Skeletal muscle tissue (tissue), 4 donors: Measurements from ENCODE around the gene SH3BGRL. TPM values are rescaled to one million over a fixed set of nuclear protein-coding genes. Genes with fewer than 3 reads are reported as not detected.

Experiments
- H3K27ac ChIP-seq: one replicate; pipeline ENCODE4 v1.7.0; 2013; ENCODE audit warnings: mild to moderate bottlenecking, low read depth, low read length, inconsistent platforms
- H3K27me3 ChIP-seq, 3 donors: one replicate each; pipeline ENCODE4 v1.7.0; 2013; ENCODE audit warnings: low read length in 3 of 3; ENCODE audit not compliant: control insufficient read depth in 3 of 3, insufficient read depth in 3 of 3
- H3K36me3 ChIP-seq, 3 donors: one replicate each; pipeline ENCODE4 v1.7.0; 2013; ENCODE audit warnings: low read length in 3 of 3; ENCODE audit not compliant: control insufficient read depth in 3 of 3, insufficient read depth in 3 of 3
- H3K4me1 ChIP-seq, 3 donors: one replicate each; pipeline ENCODE4 v1.7.0; 2013; ENCODE audit warnings: low read length in 3 of 3, mild to moderate bottlenecking in 3 of 3; ENCODE audit not compliant: control insufficient read depth in 3 of 3, insufficient read depth in 3 of 3
- H3K4me3 ChIP-seq, 3 donors: one replicate each; pipeline ENCODE4 v1.7.0; 2013; ENCODE audit warnings: low read length in 3 of 3
- H3K9ac ChIP-seq, 3 donors: one replicate each; pipeline ENCODE4 v1.7.0; 2013; ENCODE audit warnings: low read length in 3 of 3, mild to moderate bottlenecking in 3 of 3, moderate library complexity in 2 of 3, low read depth in 1 of 3
- H3K9me3 ChIP-seq, 3 donors: one replicate each; pipeline ENCODE4 v1.7.0; 2013; ENCODE audit warnings: low read length in 3 of 3; ENCODE audit not compliant: control insufficient read depth in 3 of 3
- total RNA-seq: library from RNA; depleted of rRNA; stranded (reverse); fragments of >200 nt; gene quantifications from one replicate; pipeline ENCODE4 v1.2.3, GENCODE V29; 2014
- donor health status: Osteomylitis.

The SH3BGRL gene
- 37.6 TPM for total RNA-seq

- Histone ChIP-seq H3K27ac (peak within 1 kb of the TSS; percentile 67), H3K9me3 (no peaks in the 10 kb centered on the region), H3K9ac (peak within 1 kb of the TSS; percentile 28 to 81 (median 75)), H3K27me3 (no peaks in the 10 kb centered on the region), H3K4me1 (peaks cover 0 to 2% (median 0%) of the 10 kb centered on the region in 3 donors), H3K36me3 (no peaks in the 10 kb centered on the region), H3K4me3 (peak within 1 kb of the TSS; percentile 65 to 85 (median 76))
These were observed at the start of gene SH3BGRL, which contains the start of gene HMGN5 for GRCh38 chrX:81201671-81202455. TSS of gene SH3BGRL (plus strand) at chrX:81202102. CDS start at chrX:81202201, 99 bp downstream. TSS of gene HMGN5 (minus strand) at chrX:81201913. CDS start at chrX:81121549, 80,364 bp downstream.

- no peak overlapping the region for H3K4me3 ChIP-seq
- H3K36me3 ChIP-seq, result no peaks in the 10 kb centered on the region
- no peaks in the 10 kb centered on the region for H3K9me3 ChIP-seq
- H3K4me1 ChIP-seq, result no peaks in the 10 kb centered on the region
- no peak overlapping the region for H3K9ac ChIP-seq
- H3K27ac ChIP-seq, result no peak overlapping the region
- no peaks in the 10 kb centered on the region for H3K27me3 ChIP-seq
These were observed 33.5 kb upstream of the SH3BGRL start for GRCh38 chrX:81168391-81168790.

GRCh38 chrX:81174286-81174685, 27.6 kb upstream of the SH3BGRL start:
- no peak overlapping the region for H3K9ac ChIP-seq
- no peaks in the 10 kb centered on the region for H3K4me1 ChIP-seq
- no peak overlapping the region for H3K4me3 ChIP-seq
- H3K9me3 ChIP-seq, result no peaks in the 10 kb centered on the region
- H3K36me3 ChIP-seq, result no peaks in the 10 kb centered on the region
- no peaks in the 10 kb centered on the region for H3K27me3 ChIP-seq
- H3K27ac ChIP-seq, result no peak overlapping the region

GRCh38 chrX:81195259-81195658, 6.6 kb upstream of the SH3BGRL start:
- no peak overlapping the region for H3K27ac ChIP-seq
- H3K4me1 ChIP-seq, result no peaks in the 10 kb centered on the region
- no peaks in the 10 kb centered on the region for H3K36me3 ChIP-seq
- no peaks in the 10 kb centered on the region for H3K27me3 ChIP-seq
- H3K9ac ChIP-seq, result no peak overlapping the region
- no peak overlapping the region for H3K4me3 ChIP-seq
- H3K9me3 ChIP-seq, result no peaks in the 10 kb centered on the region

- H3K27me3 ChIP-seq, result no peaks in the 10 kb centered on the region
These were observed 6.2 kb upstream of the SH3BGRL start for GRCh38 chrX:81195712-81196111.

GRCh38 chrX:81201071-81201470, 831 bp upstream of the SH3BGRL start:
- H3K27ac ChIP-seq, result peak overlapping the region; percentile 48
- H3K4me3 ChIP-seq, result peak overlapping the region in 2 of 3 donors; percentile 2 to 85
- H3K4me1 ChIP-seq, result peaks cover 0 to 2% (median 0%) of the 10 kb centered on the region in 3 donors
- H3K27me3 ChIP-seq, result no peaks in the 10 kb centered on the region
- H3K9ac ChIP-seq, result peak overlapping the region; percentile 28 to 79 (median 75)
- H3K36me3 ChIP-seq, result no peaks in the 10 kb centered on the region
- no peaks in the 10 kb centered on the region for H3K9me3 ChIP-seq

More at GRCh38 chrX:81195712-81196111, 6.2 kb upstream of the SH3BGRL start:
- Histone ChIP-seq H3K9ac (no peak overlapping the region), H3K36me3 (no peaks in the 10 kb centered on the region), H3K9me3 (no peaks in the 10 kb centered on the region), H3K27ac (no peak overlapping the region), H3K4me3 (no peak overlapping the region), H3K4me1 (no peaks in the 10 kb centered on the region)

- peak overlapping the region; percentile 28 to 81 (median 75) for H3K9ac ChIP-seq
- no peaks in the 10 kb centered on the region for H3K36me3 ChIP-seq
- no peaks in the 10 kb centered on the region for H3K27me3 ChIP-seq
- peak overlapping the region; percentile 65 to 85 (median 76) for H3K4me3 ChIP-seq
- peaks cover 0 to 2% (median 0%) of the 10 kb centered on the region in 3 donors for H3K4me1 ChIP-seq
- peak overlapping the region; percentile 67 for H3K27ac ChIP-seq
- H3K9me3 ChIP-seq, result no peaks in the 10 kb centered on the region
These were observed 536 bp downstream of the SH3BGRL start for GRCh38 chrX:81202456-81202819.

- peak overlapping the region in 1 of 3 donors; percentile 50 for H3K9ac ChIP-seq
- peak overlapping the region; percentile 27 for H3K27ac ChIP-seq
- H3K4me1 ChIP-seq, result peaks cover 0 to 2% (median 0%) of the 10 kb centered on the region in 3 donors
- no peaks in the 10 kb centered on the region for H3K27me3 ChIP-seq
- no peaks in the 10 kb centered on the region for H3K36me3 ChIP-seq
- H3K4me3 ChIP-seq, result peak overlapping the region; percentile 37 to 85 (median 76)
- H3K9me3 ChIP-seq, result no peaks in the 10 kb centered on the region
These were observed 1.0 kb downstream of the SH3BGRL start for GRCh38 chrX:81202943-81203342.

- Histone ChIP-seq H3K9me3 (no peaks in the 10 kb centered on the region), H3K27ac (no peak overlapping the region), H3K4me3 (no peak overlapping the region), H3K27me3 (no peaks in the 10 kb centered on the region), H3K9ac (no peak overlapping the region), H3K4me1 (peaks cover 0 to 2% (median 0%) of the 10 kb centered on the region in 3 donors), H3K36me3 (no peaks in the 10 kb centered on the region)
These were observed 3.6 kb downstream of the SH3BGRL start for GRCh38 chrX:81205551-81205950.

GRCh38 chrX:81206476-81206875, 4.6 kb downstream of the SH3BGRL start:
- H3K4me1 ChIP-seq, result peaks cover 0 to 2% (median 0%) of the 10 kb centered on the region in 3 donors
- H3K27me3 ChIP-seq, result no peaks in the 10 kb centered on the region
- H3K27ac ChIP-seq, result no peak overlapping the region
- H3K9ac ChIP-seq, result no peak overlapping the region
- H3K9me3 ChIP-seq, result no peaks in the 10 kb centered on the region
- H3K4me3 ChIP-seq, result no peak overlapping the region
- H3K36me3 ChIP-seq, result no peaks in the 10 kb centered on the region
